ENCODE data around the gene USP27X.

Gene USP27X

DNA sequence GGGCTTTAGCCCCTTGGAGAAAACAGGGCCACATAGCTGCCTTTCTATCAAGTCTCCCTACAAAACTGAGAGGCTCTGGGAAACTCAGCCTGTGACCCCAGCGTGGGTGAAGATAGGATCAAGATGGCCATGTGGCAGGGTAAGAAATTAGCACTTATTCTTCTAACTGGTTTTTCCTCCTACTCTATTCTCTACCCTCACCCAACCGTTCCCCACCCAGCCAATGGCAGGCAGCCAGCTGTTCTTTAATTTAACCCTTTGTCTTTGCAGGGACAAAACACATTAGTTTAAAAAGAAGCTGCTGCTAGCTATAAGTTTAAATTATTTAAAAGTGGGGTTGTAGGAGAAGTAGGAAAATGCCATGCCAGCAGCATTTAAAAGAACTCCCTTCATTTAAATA is 45.9 kb downstream of the USP27X start:
- H3K27ac ChIP-seq (ENCODE audit: insufficient read depth in 1 of 2, low read depth in 1 of 2, low read length in 2 of 2, poor library complexity in 1 of 2, severe bottlenecking in 2 of 2): no peak overlapping the region
- H3K4me1 ChIP-seq (ENCODE audit: control extremely low read depth in 1 of 4, control insufficient read depth in 4 of 4, insufficient read depth in 4 of 4, low read length in 3 of 4): peaks cover 0 to 16% (median 2%) of the 10 kb centered on the region in 4 experiments
- H3K9me3 ChIP-seq (ENCODE audit: control extremely low read depth in 1 of 5, control insufficient read depth in 4 of 5, insufficient read depth in 2 of 5, low read depth in 1 of 5, low read length in 4 of 5): no peaks in the 10 kb centered on the region
- DNase-seq: no peak
- H3K4me3 ChIP-seq (ENCODE audit: control insufficient read depth in 1 of 7, extremely low read depth in 1 of 7, insufficient read depth in 4 of 7, low read depth in 2 of 7, low read length in 6 of 7): no peak overlapping the region
- peaks cover 0 to 4% (median 0%) of the 10 kb centered on the region in 4 experiments for H3K36me3 ChIP-seq (ENCODE audit: control insufficient read depth in 4 of 4, insufficient read depth in 4 of 4, low read length in 3 of 4)
- no CpG with 5 or more reads among the region's 2 CpGs for WGBS (ENCODE audit: insufficient coverage)
- CTCF ChIA-PET: no interaction called here
- POLR2A ChIA-PET: no interaction called here
- peaks cover 0 to 11% (median 2%) of the 10 kb centered on the region in 5 experiments for H3K27me3 ChIP-seq (replicated peaks in 2 of 5; ENCODE audit: control insufficient read depth in 4 of 5, insufficient read depth in 5 of 5, low read length in 4 of 5)

GRCh38 chrX:49930039-49930438 is 50.8 kb downstream of the USP27X start:
- H3K4me3 ChIP-seq (ENCODE audit: control insufficient read depth in 1 of 7, extremely low read depth in 1 of 7, insufficient read depth in 4 of 7, low read depth in 2 of 7, low read length in 6 of 7): no peak overlapping the region
- CTCF ChIA-PET: no interaction called here
- WGBS (ENCODE audit: insufficient coverage): 17% methylated on average over 1 of the region's 1 CpG
- DNase-seq: no peak
- POLR2A ChIA-PET: no interaction called here
- peaks cover 0 to 4% (median 0%) of the 10 kb centered on the region in 4 experiments for H3K36me3 ChIP-seq (ENCODE audit: control insufficient read depth in 4 of 4, insufficient read depth in 4 of 4, low read length in 3 of 4)
- no peak overlapping the region for H3K27ac ChIP-seq (ENCODE audit: insufficient read depth in 1 of 2, low read depth in 1 of 2, low read length in 2 of 2, poor library complexity in 1 of 2, severe bottlenecking in 2 of 2)
- peaks cover 0 to 3% (median 0%) of the 10 kb centered on the region in 4 experiments for H3K4me1 ChIP-seq (ENCODE audit: control extremely low read depth in 1 of 4, control insufficient read depth in 4 of 4, insufficient read depth in 4 of 4, low read length in 3 of 4)
- no peaks in the 10 kb centered on the region for H3K9me3 ChIP-seq (ENCODE audit: control extremely low read depth in 1 of 5, control insufficient read depth in 4 of 5, insufficient read depth in 2 of 5, low read depth in 1 of 5, low read length in 4 of 5)
- H3K27me3 ChIP-seq (replicated peaks in 2 of 5; ENCODE audit: control insufficient read depth in 4 of 5, insufficient read depth in 5 of 5, low read length in 4 of 5): peaks cover 0 to 3% (median 0%) of the 10 kb centered on the region in 5 experiments

Measured in common myeloid progenitor, CD34-positive (primary cell).